Testis (tissue), 3 donors: ENCODE results near the gene ZNF524. TPM values are rescaled to one million over a fixed set of nuclear protein-coding genes. Genes with fewer than 3 reads are reported as not detected.
A peak's percentile ranks its signal among the peaks of the same experiment; 100 is the strongest.

Source experiments
- DNase-seq: peaks from one replicate; pipeline ENCODE4 v3.0.0-alpha.2; 2019
- H3K27ac ChIP-seq, 2 donors: fragments of 200-600 bp; sonication (generic); one replicate each; pipeline ENCODE4 v1.5.1; 2019
- H3K27me3 ChIP-seq: fragments of 200-600 bp; sonication (generic); one replicate; pipeline ENCODE4 v1.5.1; 2019
- H3K36me3 ChIP-seq: fragments of 200-600 bp; sonication (generic); one replicate; pipeline ENCODE4 v1.5.1; 2017; ENCODE audit warnings: low read depth; ENCODE audit errors: missing control alignments
- H3K4me1 ChIP-seq: fragments of 200-600 bp; sonication (generic); one replicate; pipeline ENCODE4 v1.5.1; 2019
- H3K4me3 ChIP-seq, 2 donors: fragments of 200-600 bp; sonication (generic); one replicate each; pipeline ENCODE4 v1.5.1; 2017 to 2019
- H3K9me3 ChIP-seq: fragments of 200-600 bp; sonication (generic); one replicate; pipeline ENCODE4 v1.5.1; 2017
- POLR2A ChIP-seq: fragments of 450-650 bp; IDR thresholded peaks from one replicate; pipeline ENCODE4 v1.6.1; 2017; ENCODE audit warnings: antibody characterized with exemption, mild to moderate bottlenecking, moderate library complexity
- WGBS, 2 donors: methylation state at CpG; one replicate each; pipeline ENCODE4 v1.1.5; 2018; 5-methylcytosine and 5-hydroxymethylcytosine counted together
- intact Hi-C: fragments of 100-400 bp; cut with DNase I; formaldehyde crosslinking; loops from one replicate; pipeline ENCODE4 v1.15.1; 2023; ENCODE audit warnings: low total_unique reads
- polyA plus RNA-seq: library from polyadenylated mRNA; stranded (reverse); fragments of 350-450 nt; fragmentation: Illumina TruSeq; extraction: RNeasy Lipid Tissue Mini Kit (QIAGEN cat#74804); gene quantifications from one replicate; pipeline ENCODE4 v1.2.3, GENCODE V29; 2014; ENCODE audit warnings: low read depth, low replicate concordance; ENCODE audit not compliant: insufficient read depth
- total RNA-seq, 2 donors: library from RNA; depleted of rRNA; stranded (reverse); fragments of >200 nt; gene quantifications; one replicate each; pipeline ENCODE4 v1.2.3, GENCODE V29; 2016
- TF ChIP-seq, protein P1 (sequence below), 3 experiments: fragments of 450-650 bp in 2 of 3; fragments of 200-600 bp in 1 of 3; sonication (generic) in 1 of 3; IDR thresholded peaks; one replicate each; pipeline ENCODE4 v1.5.1; 2016 to 2019; ENCODE audit warnings: antibody characterized with exemption in 3 of 3, mild to moderate bottlenecking in 2 of 3, moderate library complexity in 1 of 3

ZNF524 gene
- total and polyA plus RNA-seq, 3 donors from 2014 or later, result 8.5 to 29.4 (median 25.0) TPM

DNA sequence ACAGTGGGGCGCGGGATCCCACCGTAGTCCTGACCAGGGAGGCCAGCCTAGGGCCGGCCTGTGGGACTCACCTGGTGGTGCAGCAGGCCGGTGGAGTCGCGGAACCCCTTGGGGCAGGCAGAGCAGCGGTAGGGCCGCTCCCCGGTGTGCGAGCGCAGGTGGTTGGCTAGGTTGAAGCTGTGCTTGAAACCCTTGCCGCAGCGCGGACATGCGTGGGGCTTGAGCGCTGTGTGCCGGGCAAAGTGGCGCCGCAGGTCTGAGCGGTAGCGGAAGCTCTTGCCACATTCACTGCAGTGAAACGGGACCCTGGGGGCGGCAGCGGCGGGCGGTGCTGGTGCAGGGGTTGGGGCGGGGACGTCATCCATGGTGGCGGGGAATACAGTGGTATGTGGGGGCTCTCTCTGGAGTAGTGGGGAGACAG lies 2.6 kb upstream of the ZNF524 start:
- no peak for DNase-seq
- peaks cover 7% of the 10 kb centered on the region for H3K4me1 ChIP-seq
- no peak for TF ChIP-seq POLR2A
- TF ChIP-seq, protein P1, sequence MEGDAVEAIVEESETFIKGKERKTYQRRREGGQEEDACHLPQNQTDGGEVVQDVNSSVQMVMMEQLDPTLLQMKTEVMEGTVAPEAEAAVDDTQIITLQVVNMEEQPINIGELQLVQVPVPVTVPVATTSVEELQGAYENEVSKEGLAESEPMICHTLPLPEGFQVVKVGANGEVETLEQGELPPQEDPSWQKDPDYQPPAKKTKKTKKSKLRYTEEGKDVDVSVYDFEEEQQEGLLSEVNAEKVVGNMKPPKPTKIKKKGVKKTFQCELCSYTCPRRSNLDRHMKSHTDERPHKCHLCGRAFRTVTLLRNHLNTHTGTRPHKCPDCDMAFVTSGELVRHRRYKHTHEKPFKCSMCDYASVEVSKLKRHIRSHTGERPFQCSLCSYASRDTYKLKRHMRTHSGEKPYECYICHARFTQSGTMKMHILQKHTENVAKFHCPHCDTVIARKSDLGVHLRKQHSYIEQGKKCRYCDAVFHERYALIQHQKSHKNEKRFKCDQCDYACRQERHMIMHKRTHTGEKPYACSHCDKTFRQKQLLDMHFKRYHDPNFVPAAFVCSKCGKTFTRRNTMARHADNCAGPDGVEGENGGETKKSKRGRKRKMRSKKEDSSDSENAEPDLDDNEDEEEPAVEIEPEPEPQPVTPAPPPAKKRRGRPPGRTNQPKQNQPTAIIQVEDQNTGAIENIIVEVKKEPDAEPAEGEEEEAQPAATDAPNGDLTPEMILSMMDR (IDR thresholded peaks at IDR 0.05), result no peak
- WGBS, 2 donors, result 61 to 84% methylated on average over 10 to 30 of the region's 30 CpGs
- intact Hi-C loops, result no loop called here
- H3K4me3 ChIP-seq, result no peak overlapping the region
- no peaks in the 10 kb centered on the region for H3K27me3 ChIP-seq
- no peak overlapping the region for H3K27ac ChIP-seq
- H3K9me3 ChIP-seq, result no peaks in the 10 kb centered on the region
- no peaks in the 10 kb centered on the region for H3K36me3 ChIP-seq

DNA sequence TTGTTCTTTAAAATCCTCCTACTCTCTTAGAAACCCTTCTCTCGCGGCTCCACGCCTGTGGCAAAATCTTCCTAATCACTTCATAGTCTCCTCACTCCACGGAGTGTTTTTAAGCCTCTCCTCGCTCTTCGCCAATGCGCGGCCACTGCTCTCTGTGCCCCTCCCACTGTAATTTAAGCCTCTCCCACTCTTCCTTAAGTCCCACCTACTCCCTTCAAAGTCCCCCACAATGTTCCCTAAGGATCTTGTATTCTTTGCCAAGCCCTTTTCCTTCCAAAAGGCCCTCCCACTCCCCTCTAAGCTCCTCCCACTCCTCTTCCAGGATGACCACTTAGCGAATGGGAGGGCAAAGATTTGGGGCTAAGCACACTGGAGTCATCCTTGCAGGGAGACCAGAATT lies 2.1 kb upstream of the ZNF524 start:
- 62 to 64% methylated on average over 9 of the region's 9 CpGs for WGBS, 2 donors
- no peak overlapping the region for H3K4me3 ChIP-seq
- H3K9me3 ChIP-seq, result no peaks in the 10 kb centered on the region
- no peak for DNase-seq
- H3K36me3 ChIP-seq, result no peaks in the 10 kb centered on the region
- intact Hi-C loops, result no loop called here
- no peak for TF ChIP-seq POLR2A
- TF ChIP-seq, protein P1 (IDR thresholded peaks at IDR 0.05), result no peak
- H3K4me1 ChIP-seq, result peaks cover 7% of the 10 kb centered on the region
- no peaks in the 10 kb centered on the region for H3K27me3 ChIP-seq
- H3K27ac ChIP-seq, result no peak overlapping the region

DNA sequence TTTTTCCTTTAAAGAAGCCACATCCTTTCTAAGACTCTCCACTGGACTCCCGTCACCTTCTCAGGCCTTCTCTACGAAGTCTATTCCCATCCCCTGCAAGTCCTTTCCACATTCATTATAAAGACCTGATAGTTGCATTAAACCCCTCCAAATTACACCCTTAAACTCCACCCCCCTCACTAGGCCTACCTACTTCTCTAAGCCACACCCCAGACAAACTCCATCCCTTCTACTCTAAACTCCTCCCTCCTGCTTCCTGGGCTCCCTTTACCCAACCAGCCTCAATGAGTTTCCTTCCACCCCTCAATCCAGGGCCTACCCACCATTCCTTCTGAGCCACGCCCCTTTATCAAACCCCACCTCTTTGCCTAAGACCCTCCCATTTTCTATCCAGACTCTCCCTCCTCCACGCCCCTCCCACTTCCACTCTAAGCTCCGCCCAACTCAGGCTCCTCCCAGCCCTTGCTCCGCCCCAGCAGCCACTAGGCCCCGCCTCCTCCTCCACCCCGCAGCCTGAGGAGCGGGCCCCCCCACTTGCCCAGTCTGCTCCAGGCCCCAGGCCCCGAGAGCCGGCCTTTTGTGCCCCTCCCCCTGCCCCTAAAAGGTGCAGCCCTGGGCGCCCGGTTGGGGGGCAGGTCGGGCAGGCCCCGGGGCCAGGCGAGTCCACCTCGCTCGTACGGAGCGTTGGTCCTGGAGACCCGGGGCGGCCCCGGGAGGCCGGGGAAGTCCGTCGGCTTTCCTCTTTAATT lies 1.2 kb upstream of the ZNF524 start:
- Histone ChIP-seq H3K4me1 (peaks cover 7% of the 10 kb centered on the region), H3K4me3 (peak overlapping the region; percentile 69 to 88), H3K27ac (peak overlapping the region; percentile 95 to 99), H3K27me3 (no peaks in the 10 kb centered on the region), H3K9me3 (no peaks in the 10 kb centered on the region), H3K36me3 (no peaks in the 10 kb centered on the region)
- peak; percentile 95 for DNase-seq
- WGBS, 2 donors, result 6 to 9% methylated on average over 17 to 26 of the region's 26 CpGs
- TF ChIP-seq POLR2A, result no peak
- TF ChIP-seq, protein P1 (IDR thresholded peaks at IDR 0.05), result no peak
- intact Hi-C loops, result no loop called here

DNA sequence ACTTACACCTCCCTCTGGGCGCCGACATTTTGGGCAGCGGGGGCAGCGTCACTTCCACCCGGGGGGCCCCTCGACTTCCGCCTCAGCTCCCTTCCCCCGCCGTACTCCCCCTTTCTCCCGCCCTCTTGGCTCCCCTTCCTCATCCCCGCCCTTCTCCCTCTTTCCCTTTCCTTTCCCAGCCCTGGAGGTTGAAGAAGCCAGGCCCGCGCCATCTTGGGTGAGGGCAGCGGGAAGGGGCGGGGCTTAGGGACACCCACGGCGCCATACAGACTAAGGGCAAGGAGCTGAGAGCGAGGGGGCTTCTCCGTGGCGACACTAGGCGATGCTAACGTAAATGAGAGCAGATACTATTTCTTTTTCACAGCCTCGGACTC lies 633 bp upstream of the ZNF524 start, which contains the start of gene FIZ1:
FIZ1 (minus strand) TSS at position 50 of the 374 bp plus-strand sequence. CDS start 1,652 bp downstream, outside the sequence.
- peak; percentile 99 for DNase-seq
- Histone ChIP-seq H3K9me3 (no peaks in the 10 kb centered on the region), H3K27ac (peak within 1 kb of the TSS; percentile 95 to 99), H3K36me3 (no peaks in the 10 kb centered on the region), H3K4me3 (peak within 1 kb of the TSS; percentile 69 to 88), H3K4me1 (peaks cover 7% of the 10 kb centered on the region), H3K27me3 (no peaks in the 10 kb centered on the region)
- 1% methylated on average over 23 of the region's 23 CpGs for WGBS, 2 donors
- intact Hi-C loops, result no loop called here
- TF ChIP-seq POLR2A, result no peak
- TF ChIP-seq, protein P1 (IDR thresholded peaks at IDR 0.05), result no peak

DNA sequence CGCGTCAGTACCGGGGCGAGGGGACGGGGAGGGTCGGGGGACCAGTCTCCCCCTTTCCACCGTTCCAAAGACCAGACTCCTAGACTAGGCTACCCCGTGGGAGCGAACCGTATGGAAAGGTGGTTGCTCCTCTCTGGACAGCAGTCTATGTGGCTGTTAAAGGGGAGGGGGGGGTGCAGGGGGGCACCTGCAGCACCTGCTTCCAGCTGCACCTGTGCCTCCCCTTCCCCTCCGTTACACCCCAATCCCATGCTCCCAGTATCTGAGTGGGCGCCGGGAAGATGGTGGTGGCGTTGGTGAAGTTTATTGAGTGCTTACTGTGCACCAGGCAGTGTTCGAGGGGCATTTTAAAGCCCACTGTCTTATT lies 557 bp downstream of the ZNF524 start:
- WGBS, 2 donors, result 3 to 7% methylated on average over 9 to 11 of the region's 15 CpGs
- peak overlapping the region; percentile 69 to 88 for H3K4me3 ChIP-seq
- intact Hi-C loops, result loop anchor here (10.0 kb wide), 1 partner anchor 86 kb away; no protein-coding TSS in a partner anchor

More for the DNA sequence above, 557 bp downstream of the ZNF524 start:
- DNase-seq, result no peak
- TF ChIP-seq, protein P1 (IDR thresholded peaks at IDR 0.05), result no peak
- no peak for TF ChIP-seq POLR2A
- peak overlapping the region; percentile 95 to 99 for H3K27ac ChIP-seq
- H3K27me3 ChIP-seq, result no peaks in the 10 kb centered on the region
- peaks cover 7% of the 10 kb centered on the region for H3K4me1 ChIP-seq
- no peaks in the 10 kb centered on the region for H3K9me3 ChIP-seq
- no peaks in the 10 kb centered on the region for H3K36me3 ChIP-seq
